ENCODE results near the gene RIPK1. TPM values are rescaled to one million over a fixed set of nuclear protein-coding genes. Genes with fewer than 3 reads are reported as not detected.
"Not testable (repeated sequence)": the region's sequence is repeated elsewhere in the genome, so short reads cannot be mapped to it uniquely, and the experiment has no call there.

Gene RIPK1
- total RNA-seq = 24.0 and 32.7 TPM in 2 replicates

- DNase-seq (ENCODE audit: extremely low read depth, low read depth, low spot score) = no peak
Observed at GRCh38 chr6:3068329-3069214, at the start of gene RIPK1. Gene RIPK1, plus strand, starts transcription at chr6:3068494. Its CDS starts 8,330 bp downstream, at chr6:3076824.

- no peak for DNase-seq (ENCODE audit: extremely low read depth, low read depth, low spot score)
Observed at GRCh38 chr6:3019065-3019464, 49.2 kb upstream of the RIPK1 start.

DNA sequence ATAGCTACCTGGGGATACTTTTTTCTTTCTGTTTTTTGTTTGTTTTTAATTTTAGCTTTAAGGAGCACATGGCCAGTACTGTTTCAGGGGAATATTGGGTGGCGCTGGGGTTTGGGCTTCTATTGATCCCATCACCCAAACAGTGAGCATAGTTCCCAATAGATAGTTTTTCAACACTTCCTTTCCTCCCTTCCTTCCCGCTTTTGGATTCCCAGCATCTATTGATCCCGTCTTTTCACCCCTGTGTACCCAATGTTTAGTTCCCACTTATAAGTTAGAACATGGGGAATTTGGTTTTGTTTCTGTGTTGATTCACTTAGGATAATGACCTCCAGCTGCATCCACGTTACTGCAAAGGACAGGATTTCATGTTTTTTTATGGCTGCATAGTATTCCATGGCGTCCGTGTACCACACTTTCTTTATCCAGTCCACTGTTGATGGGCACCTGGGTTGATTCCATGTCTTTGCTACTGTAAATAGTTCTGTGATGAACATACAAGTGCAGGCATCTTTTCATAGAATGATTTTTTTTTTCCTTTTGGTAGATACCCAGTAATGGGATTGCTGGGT lies 48.5 kb upstream of the RIPK1 start:
- no peak for DNase-seq (ENCODE audit: extremely low read depth, low read depth, low spot score)

- not testable (repeated sequence) for DNase-seq (ENCODE audit: extremely low read depth, low read depth, low spot score)
Observed at GRCh38 chr6:3020976-3021598, 47.2 kb upstream of the RIPK1 start.

DNA sequence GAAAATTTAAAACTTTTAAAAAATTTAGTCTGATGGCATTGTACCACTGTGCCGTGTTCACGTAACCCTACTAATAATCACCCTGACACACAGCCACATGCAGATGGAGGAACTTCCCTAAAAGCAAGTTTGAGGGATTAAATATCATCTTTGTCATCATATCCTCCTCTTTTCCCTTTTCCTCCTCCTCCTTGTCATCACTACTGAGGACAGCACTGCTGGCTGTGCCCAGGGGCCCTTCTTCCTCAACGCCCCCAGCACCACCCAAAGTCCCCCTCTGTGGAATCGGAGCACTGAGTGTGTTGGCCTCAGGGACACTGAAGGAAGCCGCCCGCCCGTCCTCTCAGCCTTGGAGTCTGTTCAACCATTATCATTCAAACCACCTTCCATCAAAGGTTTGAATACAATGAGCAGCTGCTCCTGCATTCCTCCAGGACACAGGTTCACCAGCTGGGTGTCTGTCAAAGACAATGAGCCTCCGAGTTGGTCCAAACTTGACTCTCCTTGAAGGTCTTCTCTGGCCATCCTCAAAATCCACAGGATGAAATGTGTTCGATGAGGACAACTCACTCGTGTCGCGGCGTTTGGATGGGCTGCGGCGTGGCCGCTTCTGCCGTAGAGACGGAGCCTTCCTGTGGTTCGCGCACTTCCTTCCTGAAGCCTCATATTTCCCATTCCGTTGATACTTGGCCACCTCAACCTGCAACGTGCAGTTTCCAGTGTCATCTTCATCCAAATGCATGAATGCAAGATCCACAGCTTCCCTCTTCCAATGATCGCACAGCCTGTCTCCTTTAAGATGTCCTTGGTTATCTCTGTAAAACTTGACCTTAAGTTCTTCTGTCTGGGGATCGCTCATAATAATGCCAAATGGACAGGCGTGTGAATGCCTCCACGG lies 45.3 kb upstream of the RIPK1 start:
- no peak for DNase-seq (ENCODE audit: extremely low read depth, low read depth, low spot score)

DNA sequence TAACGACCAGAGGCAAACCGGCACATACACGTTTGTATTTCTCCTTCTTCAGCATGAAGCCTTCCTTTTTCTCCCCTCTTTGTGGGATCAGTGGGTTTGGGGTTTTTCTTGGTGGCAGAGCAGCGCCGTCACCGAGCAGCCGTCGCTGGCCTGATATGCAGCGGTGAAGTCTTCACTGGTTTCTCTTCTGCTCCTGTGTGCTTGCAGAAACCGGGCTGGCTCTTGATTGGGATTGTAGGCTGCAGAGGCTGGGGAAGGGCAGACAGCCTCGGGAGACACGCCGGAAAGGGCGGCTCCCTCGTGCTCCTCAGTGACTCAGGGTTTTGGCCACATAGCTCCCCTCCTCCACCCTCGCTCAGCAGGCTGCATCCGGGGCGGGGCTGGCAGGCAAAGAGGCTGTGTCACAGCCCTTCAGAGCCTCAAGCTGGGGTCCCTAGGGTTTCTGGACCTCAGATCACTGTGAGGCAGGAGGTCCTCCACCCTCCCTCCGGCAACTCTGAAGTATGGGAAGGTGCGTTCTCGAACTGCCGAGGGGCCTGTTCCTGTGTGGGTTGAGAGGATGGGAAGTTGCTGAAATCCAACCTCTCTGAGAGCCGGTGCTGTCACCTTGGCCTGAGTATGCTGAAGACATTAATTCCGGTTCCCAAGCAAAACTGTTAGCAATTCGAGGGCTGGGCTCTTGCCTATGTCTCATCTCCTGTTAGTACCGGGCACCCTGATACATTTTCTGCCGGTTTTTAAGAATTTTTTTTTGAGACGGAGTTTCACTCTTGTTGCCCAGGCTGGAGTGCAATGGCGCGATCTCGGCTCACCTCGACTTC lies 44.4 kb upstream of the RIPK1 start:
- no peak for DNase-seq (ENCODE audit: extremely low read depth, low read depth, low spot score)

DNA sequence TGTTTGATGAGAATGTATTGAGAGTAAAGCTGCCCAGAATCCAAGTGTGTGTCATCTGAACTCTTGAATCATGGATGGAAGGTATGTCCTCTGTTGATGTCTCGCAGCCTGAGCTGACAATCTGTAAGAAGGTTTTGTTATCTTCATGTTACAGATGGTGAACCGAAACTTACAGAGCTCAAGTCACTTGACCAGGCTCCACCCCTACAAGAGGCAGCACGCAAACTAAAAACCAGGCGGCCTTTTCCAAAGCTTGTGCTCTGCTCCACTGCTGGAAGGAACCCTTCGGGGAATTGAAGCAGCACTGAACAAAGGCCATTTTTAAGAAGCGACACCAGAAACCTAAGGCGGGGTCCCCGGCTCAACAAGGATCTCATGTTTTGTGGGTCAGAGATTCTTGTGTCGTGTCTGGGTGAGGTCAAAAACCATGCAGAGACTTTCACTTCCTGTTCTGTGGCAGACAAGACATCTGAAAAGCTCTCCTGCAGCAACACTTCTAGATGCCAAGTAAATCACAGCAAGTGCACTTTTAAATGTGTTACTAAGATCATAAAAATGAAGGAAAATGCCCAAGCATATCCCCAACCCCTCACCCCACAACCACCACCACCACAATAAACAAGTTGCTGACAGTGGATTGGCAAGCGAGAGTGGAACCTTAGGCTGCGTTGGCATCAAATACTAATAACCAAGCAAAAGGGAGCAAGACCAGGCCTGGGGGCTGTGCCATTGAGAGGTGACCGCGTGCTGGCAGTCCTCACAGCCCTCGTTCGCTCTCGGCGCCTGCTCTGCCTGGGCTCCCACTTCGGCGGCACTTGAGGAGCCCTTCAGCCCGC lies 41.3 kb upstream of the RIPK1 start:
- DNase-seq (ENCODE audit: extremely low read depth, low read depth, low spot score) = no peak

- DNase-seq (ENCODE audit: extremely low read depth, low read depth, low spot score) = not testable (repeated sequence)
Observed at GRCh38 chr6:3028156-3028555, 40.1 kb upstream of the RIPK1 start.

DNA sequence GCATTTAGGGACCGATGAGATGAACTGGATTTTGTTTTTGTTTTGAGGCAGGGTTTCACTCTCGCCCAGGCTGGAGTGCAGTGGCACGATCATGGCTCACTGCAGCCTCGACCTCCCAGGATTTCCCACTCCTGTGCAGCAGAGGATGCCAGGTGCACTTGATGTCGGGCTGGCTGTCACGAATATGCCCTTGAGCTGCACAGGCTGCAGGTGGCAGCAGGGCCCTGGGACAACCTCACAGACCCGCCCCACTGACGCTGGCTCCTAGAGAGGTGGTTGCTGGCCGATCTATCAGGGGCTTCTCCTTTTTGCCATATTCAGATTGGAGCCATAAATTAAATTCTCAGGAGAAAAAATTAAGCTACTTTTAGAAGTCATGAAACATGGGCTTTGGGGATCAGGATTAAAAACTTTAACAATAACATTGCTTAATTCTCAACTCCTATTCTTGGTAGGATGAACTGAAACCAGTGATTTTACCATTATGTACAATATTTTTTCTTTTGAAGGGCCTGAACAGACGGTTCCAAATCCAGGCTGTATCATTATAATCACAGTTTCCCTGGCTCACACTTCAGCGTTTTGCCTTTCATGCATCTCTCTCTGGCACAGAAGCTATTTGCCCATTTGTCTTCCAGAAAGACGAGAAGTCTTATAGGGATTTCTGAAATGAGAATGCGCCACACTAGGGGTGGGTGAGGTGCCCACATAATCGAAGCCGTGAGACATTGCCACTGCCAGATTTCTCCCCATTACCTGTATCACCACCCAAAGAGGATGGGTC lies 36.2 kb upstream of the RIPK1 start:
- DNase-seq (ENCODE audit: extremely low read depth, low read depth, low spot score) = no peak

- no peak for DNase-seq (ENCODE audit: extremely low read depth, low read depth, low spot score)
Observed at GRCh38 chr6:3032986-3033385, 35.3 kb upstream of the RIPK1 start.

DNA sequence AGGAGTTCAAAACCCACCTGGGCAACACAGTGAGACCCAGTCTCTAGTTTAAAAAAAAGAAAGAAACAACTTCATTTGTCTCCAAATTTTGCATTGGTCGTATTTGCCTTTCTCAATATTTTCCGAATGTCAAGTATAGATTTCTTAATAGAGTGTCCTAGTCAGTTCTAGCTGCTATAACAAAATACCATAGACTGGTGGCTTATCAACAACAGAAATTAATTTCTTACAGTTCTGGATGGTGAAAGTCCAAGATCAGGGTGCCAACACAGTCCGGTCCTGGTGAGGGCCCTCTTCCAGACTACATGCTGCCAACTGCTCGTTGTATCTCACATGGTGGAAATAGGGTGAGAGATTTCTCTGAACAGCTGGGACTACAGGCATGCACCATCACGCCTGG lies 34.6 kb upstream of the RIPK1 start:
- DNase-seq (ENCODE audit: extremely low read depth, low read depth, low spot score) = no peak

GRCh38 chr6:3035397-3035796 lies 32.9 kb upstream of the RIPK1 start:
- no peak for DNase-seq (ENCODE audit: extremely low read depth, low read depth, low spot score)

- no peak for DNase-seq (ENCODE audit: extremely low read depth, low read depth, low spot score)
Observed at GRCh38 chr6:3036861-3037637, 31.2 kb upstream of the RIPK1 start.

DNA sequence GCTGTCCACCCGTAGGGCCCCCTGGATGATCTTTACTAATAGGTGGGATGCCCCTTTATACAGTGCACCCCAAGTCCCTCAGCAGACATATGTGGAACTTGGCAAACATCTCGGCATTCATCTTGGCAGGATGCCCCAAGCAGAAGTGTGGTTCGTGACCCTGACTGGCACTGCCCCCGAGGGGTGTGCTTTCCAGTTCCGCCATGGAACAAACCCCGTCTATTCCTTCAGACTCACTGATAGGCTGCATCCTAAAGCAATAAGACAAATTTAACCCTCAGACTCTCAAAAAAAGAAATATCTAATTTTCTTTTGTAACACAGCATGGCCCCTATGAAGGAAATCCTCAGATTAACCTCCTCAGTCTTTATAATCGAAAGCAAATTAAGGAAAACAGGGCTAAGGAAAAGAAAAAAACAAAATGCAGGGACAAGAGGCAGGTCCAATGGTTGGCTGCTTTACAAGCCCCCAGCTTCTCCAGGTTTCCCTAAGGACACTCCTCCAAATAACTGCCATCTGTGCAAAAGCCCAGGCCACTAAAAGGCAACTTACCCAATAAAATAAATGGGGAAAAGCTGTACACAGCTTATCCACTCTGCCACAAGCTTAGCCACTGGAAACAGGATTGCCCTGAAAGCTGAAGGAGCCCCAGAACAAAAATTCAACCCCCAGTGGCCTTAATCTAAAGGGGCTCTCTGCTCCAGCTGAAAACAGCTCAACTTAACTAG lies 30.5 kb upstream of the RIPK1 start:
- no peak for DNase-seq (ENCODE audit: extremely low read depth, low read depth, low spot score)

GRCh38 chr6:3039384-3039783 lies 28.9 kb upstream of the RIPK1 start:
- DNase-seq (ENCODE audit: extremely low read depth, low read depth, low spot score) = no peak

DNA sequence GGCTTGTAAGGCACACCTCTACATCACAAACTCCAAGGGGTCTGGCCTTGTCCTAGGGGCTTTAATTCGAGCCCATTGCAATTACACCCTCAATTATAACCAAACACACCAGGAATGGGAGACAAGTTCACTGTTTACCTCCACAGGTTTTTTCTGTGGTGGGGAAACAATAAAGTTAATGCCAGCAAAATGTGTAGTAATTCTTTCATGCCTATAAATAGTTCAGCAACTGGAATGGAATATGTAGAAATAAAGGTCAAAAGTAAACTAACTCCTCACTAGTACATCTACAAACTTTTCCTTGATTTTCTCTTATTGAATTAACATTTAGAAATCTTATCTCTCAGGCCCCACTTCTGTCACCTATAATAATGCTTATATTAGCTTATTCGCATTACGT lies 27.1 kb upstream of the RIPK1 start:
- no peak for DNase-seq (ENCODE audit: extremely low read depth, low read depth, low spot score)

DNA sequence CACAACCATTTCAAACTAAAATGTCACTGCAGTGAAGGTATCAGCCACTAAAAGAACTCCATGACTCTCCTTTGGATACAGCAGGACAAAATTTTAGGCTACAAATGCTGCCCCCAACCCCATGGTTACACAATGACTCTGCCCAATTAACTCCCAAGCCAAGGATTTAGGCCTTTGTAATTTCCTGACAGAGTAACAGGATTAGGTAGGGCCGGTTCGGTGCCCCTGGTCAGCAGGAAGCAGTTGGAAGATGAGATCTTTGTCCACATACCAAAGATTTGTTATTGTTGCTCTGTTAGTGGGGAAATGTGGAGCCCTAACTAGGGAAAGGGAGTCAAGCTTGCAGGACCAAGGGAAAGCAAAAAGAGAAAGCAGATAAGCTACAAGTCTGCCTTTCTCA lies 26.7 kb upstream of the RIPK1 start:
- no peak for DNase-seq (ENCODE audit: extremely low read depth, low read depth, low spot score)

Measured in glomerular endothelial cell (primary cell).